Transverse colon (tissue), 4 donors: ENCODE measurements around the gene POLD4. TPM values are rescaled to one million over a fixed set of nuclear protein-coding genes. Genes with fewer than 3 reads are reported as not detected.

Experiments used
- DNase-seq: peaks from one replicate; pipeline ENCODE4 v3.0.0-alpha.2; 2019
- H3K27ac ChIP-seq, 4 donors: fragments of 200-600 bp; sonication (generic); 2 replicates each; pipeline ENCODE4 v1.5.1; 2016 to 2018; ENCODE audit warnings: inconsistent platforms in 4 of 4
- H3K27me3 ChIP-seq: fragments of 200-600 bp; sonication (generic); 2 replicates; pipeline ENCODE4 v1.5.1; 2017; ENCODE audit warnings: inconsistent platforms
- H3K36me3 ChIP-seq, 4 donors: fragments of 200-600 bp; sonication (generic); 2 replicates each; pipeline ENCODE4 v1.5.1; 2017 to 2019; ENCODE audit warnings: inconsistent platforms in 4 of 4
- H3K4me1 ChIP-seq, 4 donors: fragments of 200-600 bp; sonication (generic); 2 replicates each; pipeline ENCODE4 v1.5.1; 2017 to 2020; ENCODE audit warnings: inconsistent platforms in 4 of 4
- H3K4me3 ChIP-seq, 4 donors: fragments of 200-600 bp; sonication (generic); 1 replicate in 1 of 4; 2 replicates in 3 of 4; pipeline versions ENCODE4 v1.5.1 to v1.6.1; 2017 to 2019; ENCODE audit warnings: inconsistent platforms in 4 of 4
- H3K9me3 ChIP-seq, 2 donors: fragments of 200-600 bp; sonication (generic); 2 replicates each; pipeline ENCODE4 v1.5.1; 2017 to 2019; ENCODE audit warnings: inconsistent platforms in 2 of 2
- CTCF ChIP-seq, 5 experiments: fragments of 200-600 bp in 3 of 5; fragments of 450-650 bp in 2 of 5; sonication (generic) in 3 of 5; IDR thresholded peaks; 1 replicate in 2 of 5; 2 replicates in 3 of 5; pipeline ENCODE4 v1.5.1; 2016 to 2017; ENCODE audit warnings: antibody characterized with exemption in 5 of 5, inconsistent platforms in 3 of 5, mild to moderate bottlenecking in 2 of 5, moderate library complexity in 1 of 5
- EP300 ChIP-seq: sonication (generic); formaldehyde crosslinking; IDR thresholded peaks from one replicate; pipeline ENCODE4 v1.6.1; 2017; ENCODE audit warnings: antibody characterized with exemption, low read depth
- POLR2A ChIP-seq: fragments of 450-650 bp; IDR thresholded peaks from one replicate; pipeline ENCODE4 v1.6.1; 2016; ENCODE audit warnings: antibody characterized with exemption, mild to moderate bottlenecking, moderate library complexity
- POLR2AphosphoS5 ChIP-seq, 3 donors: sonication (generic); formaldehyde crosslinking; IDR thresholded peaks; one replicate each; pipeline ENCODE4 v1.6.1; 2016; ENCODE audit warnings: antibody characterized with exemption in 3 of 3
- WGBS, 2 donors: methylation state at CpG; one replicate each; pipeline ENCODE4 v1.1.5; 2018; ENCODE audit warnings: low coverage in 1 of 2; 5-methylcytosine and 5-hydroxymethylcytosine counted together
- in situ Hi-C, 4 donors: fragments of 200-750 bp; cut with MboI; loops; one replicate each; pipeline versions ENCODE4 v1.15.0 to v1.15.1; 2017; ENCODE audit warnings: low sequenced_read_pairs in 3 of 4, low pct_ligation_motif_present in 1 of 4, low pct_unique_long_range_greater_than_20kb in 1 of 4
- intact Hi-C: fragments of 100-400 bp; cut with DNase I; formaldehyde crosslinking; loops from one replicate; pipeline ENCODE4 v1.15.1; 2023; ENCODE audit warnings: low total_unique reads
- total RNA-seq, 4 donors: library from RNA; depleted of rRNA; stranded (reverse); fragments of >200 nt; gene quantifications; one replicate each; pipeline ENCODE4 v1.1.0, GENCODE V29; 2016

POLD4 gene
- total RNA-seq, 4 donors from 2014 or later: 261 to 372 (median 319) TPM

- no peak for TF ChIP-seq EP300
- TF ChIP-seq POLR2A: no peak
- no peak for TF ChIP-seq CTCF (IDR thresholded peaks at IDR 0.05)
- no peak for TF ChIP-seq POLR2AphosphoS5 (IDR thresholded peaks at IDR 0.05)
- Histone ChIP-seq H3K4me1 (peaks cover 36 to 69% (median 41%) of the 10 kb centered on the region in 4 donors), H3K9me3 (no peaks in the 10 kb centered on the region), H3K27me3 (no peaks in the 10 kb centered on the region), H3K27ac (peak overlapping the region; percentile 29 to 82 (median 56)), H3K4me3 (no peak overlapping the region), H3K36me3 (no peaks in the 10 kb centered on the region)
- in situ Hi-C loops (no loop called here), intact Hi-C loops (loop anchor here (5.0 kb wide), 1 partner anchor 34 kb away; no protein-coding TSS in a partner anchor)
- DNase-seq: no peak
- 46 to 60% methylated on average over 6 to 11 of the region's 11 CpGs for WGBS, 2 donors
Measured at GRCh38 chr11:67347964-67348749, 5.2 kb downstream of the POLD4 start.

- in situ Hi-C loops (no loop called here), intact Hi-C loops (loop anchor here (5.0 kb wide), 1 partner anchor 36 kb away; no protein-coding TSS in a partner anchor)
- H3K36me3 ChIP-seq: no peaks in the 10 kb centered on the region
- DNase-seq: peak; percentile 66
- H3K27me3 ChIP-seq: no peaks in the 10 kb centered on the region
- TF ChIP-seq CTCF (IDR thresholded peaks at IDR 0.05): peak; percentile 47 to 95 (median 70)
- peak; percentile 93 for TF ChIP-seq EP300
- TF ChIP-seq POLR2AphosphoS5 (IDR thresholded peaks at IDR 0.05): peak in 2 of 3 donors; percentile 63 to 75
- no peak for TF ChIP-seq POLR2A
- H3K9me3 ChIP-seq: no peaks in the 10 kb centered on the region
- WGBS, 2 donors: 39 to 64% methylated on average over 4 to 7 of the region's 7 CpGs
- H3K4me3 ChIP-seq: no peak overlapping the region
- H3K4me1 ChIP-seq: peaks cover 22 to 54% (median 25%) of the 10 kb centered on the region in 4 donors
- H3K27ac ChIP-seq: peak overlapping the region; percentile 82 to 84 (median 84)
Measured at GRCh38 chr11:67345920-67346819, 7.2 kb downstream of the POLD4 start.

GRCh38 chr11:67345247-67345919 lies 8.0 kb downstream of the POLD4 start:
- DNase-seq: peak; percentile 44
- H3K4me3 ChIP-seq: no peak overlapping the region
- no peak for TF ChIP-seq CTCF (IDR thresholded peaks at IDR 0.05)
- TF ChIP-seq EP300: no peak
- peak; percentile 51 for TF ChIP-seq POLR2A
- peak in 2 of 3 donors; percentile 22 to 44 for TF ChIP-seq POLR2AphosphoS5 (IDR thresholded peaks at IDR 0.05)
- in situ Hi-C loops (no loop called here), intact Hi-C loops (loop anchor here (5.0 kb wide), 1 partner anchor 37 kb away; no protein-coding TSS in a partner anchor)
- no peaks in the 10 kb centered on the region for H3K27me3 ChIP-seq
- H3K4me1 ChIP-seq: peaks cover 17 to 47% (median 20%) of the 10 kb centered on the region in 4 donors
- H3K36me3 ChIP-seq: no peaks in the 10 kb centered on the region
- H3K27ac ChIP-seq: peak overlapping the region; percentile 81 to 84 (median 83)
- no peaks in the 10 kb centered on the region for H3K9me3 ChIP-seq
- 40 to 46% methylated on average over 5 to 8 of the region's 8 CpGs for WGBS, 2 donors
